ENCODE data around the gene SLC6A3.
"Not testable (repeated sequence)": the region's sequence is repeated elsewhere in the genome, so short reads cannot be mapped to it uniquely, and the experiment has no call there.

The SLC6A3 gene

DNA sequence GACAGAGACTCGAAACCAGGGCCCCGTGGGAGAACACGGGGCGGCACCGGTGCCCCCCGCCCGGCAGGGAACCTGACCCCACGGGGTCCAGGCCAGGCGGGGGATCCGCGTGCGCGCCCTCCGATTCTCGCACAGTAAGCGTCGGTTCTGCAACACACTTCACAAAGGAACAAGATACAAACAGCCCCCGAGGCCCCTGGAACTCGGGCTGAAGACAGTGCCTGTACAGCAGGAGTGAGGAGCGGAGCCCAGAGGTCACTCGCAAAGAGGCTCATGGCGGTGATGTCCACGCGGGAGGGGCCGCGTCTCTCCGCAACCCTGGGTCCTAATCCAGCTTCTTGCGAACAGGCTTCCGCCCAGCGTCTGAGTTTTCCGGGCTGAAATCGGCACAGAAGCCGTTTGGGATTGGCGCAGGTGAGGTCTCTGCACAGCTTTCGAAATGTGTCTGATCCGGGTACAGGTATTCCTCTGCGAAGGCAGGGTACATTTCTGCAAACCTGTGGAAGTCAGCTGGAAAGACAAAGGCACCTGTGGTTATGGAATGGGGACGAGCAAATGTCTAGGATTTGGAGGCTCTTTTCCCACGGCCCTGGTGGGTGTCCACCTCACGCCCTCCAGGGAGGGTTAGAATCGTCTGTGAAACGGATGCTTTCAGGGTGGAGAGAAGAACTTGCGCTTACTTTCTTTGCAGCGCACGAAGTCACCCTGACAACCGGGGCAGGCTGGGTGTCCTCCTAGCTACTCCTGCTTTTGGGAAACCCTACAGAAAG, 18.3 kb upstream of the SLC6A3 start:
- no peak for DNase-seq

- no peak for DNase-seq
Observed at GRCh38 chr5:1462358-1462757, 17.1 kb upstream of the SLC6A3 start.

DNA sequence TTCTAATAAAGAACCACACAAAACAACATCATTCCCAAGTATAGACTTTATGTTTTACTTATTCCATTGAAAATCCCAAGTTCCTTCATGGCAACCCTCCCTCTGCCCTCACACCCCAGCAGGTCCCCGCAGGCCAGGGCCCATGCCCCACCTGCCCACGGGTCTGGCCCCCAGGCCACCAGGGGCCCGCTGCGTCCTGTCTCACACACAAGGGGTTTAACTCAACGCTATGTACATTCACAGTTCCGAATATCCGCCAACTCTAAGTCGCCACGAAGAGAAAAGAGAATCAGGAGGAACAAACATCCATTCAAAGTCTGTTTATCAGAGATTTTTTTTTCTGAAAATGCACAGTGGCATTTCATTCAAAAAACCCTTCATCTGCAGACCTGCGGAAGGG, 16.2 kb upstream of the SLC6A3 start:
- no peak for DNase-seq

DNA sequence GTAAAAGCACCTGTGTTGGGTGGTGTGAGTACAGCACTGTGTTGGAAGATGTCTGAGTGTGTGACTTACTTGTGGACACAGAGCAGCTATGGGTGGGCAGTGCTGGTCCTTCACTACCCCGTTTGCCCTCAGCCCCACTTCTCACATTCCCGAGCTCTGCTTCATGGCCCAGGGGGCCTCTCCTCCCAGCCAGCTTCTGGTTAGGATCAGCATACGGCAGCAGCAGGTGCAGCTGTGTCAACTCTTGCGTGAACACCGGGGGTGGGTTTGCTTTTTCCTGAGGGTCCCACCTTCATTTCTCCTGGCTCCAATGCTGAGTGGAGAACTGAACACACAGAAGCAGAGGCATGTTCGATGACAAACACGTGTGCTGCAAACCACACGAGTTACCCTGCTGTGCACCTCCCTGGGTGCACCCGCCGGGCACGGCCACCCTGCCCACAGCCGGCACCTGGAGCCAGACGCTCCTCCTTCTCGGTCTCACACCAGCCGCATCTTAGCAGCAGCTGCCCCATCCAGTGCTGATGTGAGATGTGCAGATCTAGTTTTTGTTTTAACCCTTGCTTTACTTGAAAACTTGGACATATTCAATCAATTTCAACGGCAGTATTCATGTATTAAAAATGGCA, 14.9 kb upstream of the SLC6A3 start:
- no peak for DNase-seq

DNA sequence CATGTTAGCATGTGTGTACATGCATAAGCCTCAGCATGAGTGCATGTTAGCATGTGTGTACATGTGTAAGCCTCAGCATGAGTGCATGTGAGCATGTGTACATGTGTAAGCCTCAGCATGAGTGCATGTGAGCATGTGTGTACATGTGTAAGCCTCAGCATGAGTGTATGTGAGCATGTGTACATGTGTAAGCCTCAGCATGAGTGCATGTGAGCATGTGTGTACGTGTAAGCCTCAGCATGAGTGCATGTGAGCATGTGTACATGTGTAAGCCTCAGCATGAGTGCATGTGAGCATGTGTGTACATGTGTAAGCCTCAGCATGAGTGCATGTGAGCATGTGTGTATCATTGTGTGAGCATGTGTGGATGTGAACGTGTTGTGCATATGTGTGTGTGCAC, 14.2 kb upstream of the SLC6A3 start:
- DNase-seq, result not testable (repeated sequence)

DNA sequence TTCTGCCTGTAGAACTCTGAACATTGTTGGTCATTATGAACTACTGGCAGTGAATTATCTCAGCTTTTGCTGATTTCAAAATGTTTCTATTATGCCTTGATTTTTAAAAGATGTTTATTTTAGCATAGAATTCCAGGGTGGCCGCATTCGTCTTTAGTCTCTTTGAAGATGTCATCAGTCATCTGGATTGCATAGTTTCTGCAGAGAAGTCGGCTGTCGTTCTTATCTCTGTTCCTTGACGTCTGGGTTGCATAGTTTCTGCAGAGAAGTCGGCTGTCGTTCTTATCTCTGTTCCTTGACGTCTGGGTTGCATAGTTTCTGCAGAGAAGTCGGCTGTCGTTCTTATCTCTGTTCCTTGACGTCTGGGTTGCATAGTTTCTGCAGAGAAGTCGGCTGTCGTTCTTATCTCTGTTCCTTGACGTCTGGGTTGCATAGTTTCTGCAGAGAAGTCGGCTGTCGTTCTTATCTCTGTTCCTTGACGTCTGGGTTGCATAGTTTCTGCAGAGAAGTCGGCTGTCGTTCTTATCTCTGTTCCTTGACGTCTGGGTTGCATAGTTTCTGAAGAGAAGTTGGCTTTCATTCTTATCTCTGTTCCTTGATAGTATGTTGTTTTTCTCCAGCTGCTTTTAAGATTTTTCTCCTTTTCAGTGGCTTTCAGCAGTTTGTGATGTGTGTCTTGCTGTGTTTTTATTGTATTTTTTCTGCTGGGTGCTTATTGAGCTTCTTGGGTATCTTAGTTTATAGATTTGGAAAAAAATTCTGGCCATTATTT, 11.1 kb upstream of the SLC6A3 start:
- not testable (repeated sequence) for DNase-seq

DNA sequence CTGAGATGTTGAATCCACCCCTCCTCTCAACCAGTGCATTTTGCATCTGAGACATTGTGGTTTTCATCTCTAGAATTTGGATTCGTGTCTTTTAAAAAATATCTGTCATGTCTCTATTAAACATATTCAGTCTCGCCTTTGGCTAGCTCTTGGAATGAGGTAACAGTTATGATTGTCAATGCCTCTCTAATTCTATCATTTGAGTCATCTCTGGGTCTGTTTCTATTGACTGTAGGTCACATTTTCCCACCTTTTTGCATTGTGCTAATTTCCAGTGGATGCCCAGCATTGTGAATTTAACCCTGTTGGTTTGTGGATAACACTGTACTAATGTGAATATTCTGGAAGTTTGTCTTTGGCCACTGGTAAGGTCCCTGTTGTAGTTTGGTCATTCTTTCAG, 8.4 kb upstream of the SLC6A3 start:
- no peak for DNase-seq

- no peak for DNase-seq
Observed at GRCh38 chr5:1449081-1449630, 3.9 kb upstream of the SLC6A3 start.

DNA sequence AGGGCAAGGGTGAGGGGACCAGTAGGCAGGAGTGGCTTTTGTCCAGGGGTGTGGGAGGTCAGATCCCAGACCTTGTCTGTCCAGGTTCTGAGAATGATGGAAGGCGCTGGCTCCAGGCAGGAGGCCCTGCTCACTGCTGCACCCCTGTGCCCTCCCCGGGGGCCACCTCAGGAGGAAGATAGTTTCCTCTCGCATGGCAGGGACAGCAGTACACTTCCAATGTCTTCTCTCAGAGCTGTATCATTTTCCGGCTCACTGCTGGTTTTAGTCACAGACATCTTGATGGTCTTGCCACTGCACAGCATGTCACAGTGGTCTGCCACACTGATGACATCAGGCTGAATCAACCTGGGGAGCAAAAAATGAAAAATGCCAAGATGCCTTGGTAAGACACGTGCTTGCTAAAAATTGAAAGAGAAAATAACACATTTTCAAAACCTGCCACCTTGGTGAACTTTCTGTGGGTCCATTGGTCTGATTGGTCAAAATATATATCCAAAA, 3.3 kb upstream of the SLC6A3 start:
- peak; percentile 62 for DNase-seq

GRCh38 chr5:1447671-1448361, 2.6 kb upstream of the SLC6A3 start:
- no peak for DNase-seq

DNA sequence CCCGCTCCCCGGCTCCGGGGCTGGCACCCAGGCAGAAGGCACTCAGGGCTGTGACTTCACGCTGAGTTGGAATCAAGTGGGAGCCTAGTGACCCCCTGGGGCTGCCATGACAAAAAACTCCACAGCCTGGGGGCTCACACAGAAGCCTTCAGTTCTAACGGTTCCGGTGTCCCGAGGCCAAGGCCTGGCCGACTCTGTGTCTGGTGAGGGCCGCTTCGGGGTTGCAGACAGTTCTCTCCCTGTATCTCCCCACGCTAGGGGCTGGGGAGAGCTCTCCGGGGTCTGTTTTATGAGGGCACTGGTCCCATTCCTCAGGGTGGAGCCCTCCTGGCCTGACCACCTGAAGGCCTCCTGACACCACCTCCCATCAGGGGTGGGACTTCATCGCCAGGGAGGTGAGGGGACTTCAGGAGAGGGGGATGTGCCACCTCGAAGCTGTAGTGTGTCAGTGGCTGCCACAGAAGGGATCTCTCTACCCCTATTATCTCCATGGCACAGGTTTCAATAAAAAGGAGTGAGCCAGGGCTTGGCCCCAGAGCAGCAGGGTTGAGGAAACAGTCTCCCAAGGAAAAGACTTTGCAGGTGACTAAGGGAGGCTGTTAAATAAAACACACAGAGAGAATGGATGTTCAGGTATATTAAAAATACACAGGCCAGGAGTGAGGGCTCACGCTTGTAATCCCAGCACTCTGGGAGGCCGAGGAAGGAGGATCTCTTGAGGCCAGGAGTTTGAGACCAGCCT, 1.5 kb upstream of the SLC6A3 start:
- DNase-seq, result no peak

DNA sequence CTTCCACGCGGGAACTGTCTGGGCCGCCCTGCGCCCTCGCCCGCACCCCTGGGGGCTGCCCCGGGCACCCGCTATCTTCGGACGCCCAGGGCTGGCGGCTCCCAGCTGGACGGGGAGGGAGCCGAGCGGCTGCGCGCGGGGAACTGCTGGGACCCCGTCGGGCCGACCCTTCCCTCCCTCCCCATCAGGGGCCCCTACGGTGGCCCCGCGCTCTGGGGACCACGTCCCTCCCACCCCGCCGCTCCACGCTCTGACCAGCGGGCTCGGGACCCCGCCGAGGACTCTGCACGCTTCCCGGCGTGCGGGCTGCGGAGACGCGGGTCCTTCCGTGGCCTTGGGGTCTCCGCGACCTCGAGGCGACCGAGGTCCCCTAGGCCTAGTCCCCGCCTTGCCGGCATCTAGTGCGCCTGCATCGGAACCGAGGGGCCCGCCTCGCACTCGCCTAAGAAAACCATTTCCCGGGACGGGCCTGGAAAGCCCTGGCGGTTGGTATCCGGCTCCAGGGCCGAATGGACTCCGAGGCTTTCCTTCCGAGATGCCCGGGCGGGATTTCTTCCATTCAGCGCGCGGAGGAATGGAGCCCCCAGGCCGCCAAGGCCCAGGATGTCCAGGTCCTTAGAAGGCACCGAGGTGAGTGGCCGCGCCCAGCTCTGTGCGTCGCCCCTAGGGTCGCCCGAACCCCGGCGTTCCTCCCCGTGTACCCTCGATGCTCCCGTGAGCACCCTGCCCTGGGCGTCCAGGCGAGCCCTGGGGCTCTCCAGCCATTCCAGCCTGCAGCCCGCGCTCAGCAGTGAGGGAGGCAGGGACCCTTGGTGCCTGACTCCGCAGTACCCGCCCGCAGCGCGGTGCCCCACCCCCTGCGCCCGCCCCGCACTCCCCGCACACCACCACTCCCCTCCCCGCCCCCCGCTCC, 705 bp upstream of the SLC6A3 start:
- DNase-seq, result no peak

DNA sequence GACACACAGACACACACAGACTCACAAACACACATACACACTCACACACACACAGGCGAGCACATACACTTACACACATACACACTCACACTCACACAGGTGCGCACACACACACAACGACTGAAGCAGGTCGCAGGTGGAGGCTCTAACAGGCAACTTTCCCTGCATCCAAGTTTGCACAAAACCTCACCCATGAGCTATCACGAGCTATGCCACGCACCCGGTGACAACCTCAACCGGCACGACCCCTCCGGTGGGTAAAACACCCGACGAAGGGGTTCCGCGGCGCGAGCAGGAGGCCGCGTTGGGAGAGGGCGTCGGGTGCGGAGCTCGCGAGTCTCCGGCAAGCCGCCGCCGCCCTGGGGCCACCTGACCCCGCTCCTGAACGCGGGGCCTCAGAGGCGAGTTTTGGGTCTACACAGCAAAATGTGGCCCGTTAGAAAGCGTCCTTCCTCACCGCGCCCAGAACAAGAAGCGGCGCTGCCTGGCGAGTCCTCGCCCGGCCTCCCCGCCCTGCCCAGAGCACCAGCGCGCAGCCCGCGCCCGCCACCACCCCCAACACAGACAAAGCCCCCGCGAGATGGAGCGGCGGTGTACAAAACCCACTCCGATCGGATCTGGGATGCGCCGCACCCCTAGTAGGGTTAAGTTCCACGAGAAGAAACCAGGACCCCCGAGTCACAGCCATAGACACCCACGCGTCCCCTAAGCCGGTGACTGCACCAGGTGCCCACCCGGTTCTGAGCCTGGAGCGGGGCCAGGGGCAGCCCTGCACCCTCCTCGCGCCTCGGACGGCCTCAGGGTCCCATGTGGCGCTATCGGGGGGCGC, 665 bp downstream of the SLC6A3 start:
- DNase-seq, result no peak

DNA sequence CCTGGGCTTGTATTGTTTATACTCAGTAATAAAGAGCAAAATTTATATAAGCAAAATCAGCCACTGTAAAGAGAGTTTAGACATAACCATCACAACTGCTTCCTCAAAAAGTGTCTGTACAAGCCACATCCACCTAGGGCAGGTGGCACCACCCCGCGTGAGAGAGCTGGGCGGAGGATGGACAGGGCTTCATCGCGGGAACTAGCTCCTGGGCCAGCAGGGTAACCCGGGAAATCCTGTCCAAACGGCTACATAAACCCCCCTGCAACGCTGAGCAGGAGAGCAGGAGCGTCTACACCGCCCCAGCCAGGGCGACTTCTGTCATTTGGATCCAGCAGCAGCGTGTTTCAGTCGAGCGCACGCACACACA, 1.3 kb downstream of the SLC6A3 start:
- DNase-seq, result no peak

GRCh38 chr5:1443171-1443570, 2.1 kb downstream of the SLC6A3 start:
- no peak for DNase-seq

DNA sequence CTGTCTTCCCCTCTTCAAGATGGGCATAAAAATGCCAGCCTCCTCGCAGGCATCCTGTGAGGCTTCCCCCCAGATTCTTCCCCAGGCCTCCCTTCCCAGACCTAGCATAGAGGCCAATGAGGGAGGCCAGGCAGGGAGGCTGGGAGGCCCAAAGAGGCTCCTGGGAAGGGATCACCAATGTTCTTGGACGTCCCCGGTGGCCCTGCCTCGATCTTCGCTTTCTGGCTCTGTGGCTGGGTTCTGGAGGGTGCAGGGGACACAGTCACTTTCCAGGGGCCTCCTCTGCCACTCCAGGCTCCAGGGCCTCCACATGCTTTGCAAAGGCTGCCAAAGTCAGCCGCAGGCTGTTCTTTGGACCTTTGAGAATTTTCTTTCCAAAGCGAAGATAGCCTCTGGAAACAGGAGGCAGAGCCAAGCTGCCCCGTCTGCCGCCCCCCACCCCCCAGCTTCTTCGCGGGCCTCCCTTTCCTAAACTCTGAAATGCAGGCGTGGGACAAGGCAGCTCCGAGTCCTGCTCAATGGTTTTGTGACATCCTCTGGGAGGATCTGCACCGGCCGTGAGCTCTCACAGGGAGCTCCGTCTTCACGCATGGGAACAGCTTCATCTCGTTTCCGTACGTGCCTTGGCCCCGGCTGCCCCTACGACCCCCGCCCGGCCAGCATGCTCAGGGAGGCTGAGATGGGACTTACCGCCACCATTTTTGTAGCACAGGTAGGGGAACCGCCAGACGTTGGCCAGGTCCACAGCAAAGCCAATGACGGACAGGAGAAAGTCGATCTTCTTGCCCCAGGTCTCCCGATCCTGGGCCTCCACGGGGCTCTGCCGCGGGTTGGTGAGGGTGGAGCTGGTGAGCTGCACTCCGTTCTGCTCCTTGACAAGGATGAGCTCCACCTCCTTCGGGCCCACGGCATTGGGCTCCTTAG, 2.8 kb downstream of the SLC6A3 start:
- no peak for DNase-seq

GRCh38 chr5:1441166-1441865, 3.9 kb downstream of the SLC6A3 start:
- no peak for DNase-seq

DNA sequence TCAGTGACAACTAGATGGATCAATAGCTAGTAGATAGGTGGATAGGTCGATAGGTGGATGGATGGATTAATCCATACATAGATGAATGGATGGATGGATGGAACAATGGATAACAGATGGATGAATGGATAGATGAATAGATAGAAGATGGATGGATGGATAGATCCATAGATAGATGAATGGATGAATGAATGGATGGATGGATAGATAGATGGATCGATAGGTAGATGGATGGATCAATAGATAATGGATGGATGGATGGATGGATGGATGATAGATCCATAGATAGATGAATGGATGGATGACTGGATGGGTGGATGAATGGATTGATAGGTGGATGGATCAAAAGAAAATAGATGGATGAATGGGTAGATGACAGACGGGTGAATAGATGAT, 5.1 kb downstream of the SLC6A3 start:
- DNase-seq, result no peak

Data from stimulated activated CD8-positive, alpha-beta memory T cell treated with anti-CD3 and anti-CD28 coated beads, Interleukin-4, amount 100 ng/mL, for 48 hours (primary cell).